Trophoblast cell (in vitro differentiated cells and primary cell): ENCODE results near the gene ZNF208.
A peak's percentile ranks its signal among the peaks of the same experiment; 100 is the strongest.

ENCODE experiments used
- DNase-seq, 2 donors: peaks; one replicate each; pipeline ENCODE4 v3.0.0-alpha.2; 2016
- H2AFZ ChIP-seq: 2 replicates; pipeline ENCODE4 v1.6.1; 2013; ENCODE audit warnings: low read length, moderate library complexity, mild to moderate bottlenecking; ENCODE audit not compliant: insufficient read depth, poor library complexity
- H2AK5ac ChIP-seq: 2 replicates; pipeline ENCODE4 v1.6.1; 2013; ENCODE audit warnings: mild to moderate bottlenecking, low read length
- H2BK120ac ChIP-seq: 2 replicates; pipeline ENCODE4 v1.6.1; 2013; ENCODE audit warnings: low read length, mild to moderate bottlenecking, moderate library complexity; ENCODE audit not compliant: insufficient read depth, poor library complexity
- H2BK12ac ChIP-seq: 2 replicates; pipeline ENCODE4 v1.6.1; 2013; ENCODE audit warnings: mild to moderate bottlenecking, low read length, moderate library complexity
- H2BK5ac ChIP-seq: 2 replicates; pipeline ENCODE4 v1.6.1; 2013; ENCODE audit warnings: low read length, low read depth, moderate library complexity, mild to moderate bottlenecking; ENCODE audit not compliant: poor library complexity
- H3K14ac ChIP-seq: 2 replicates; pipeline ENCODE4 v1.6.1; 2013; ENCODE audit warnings: mild to moderate bottlenecking, low read length
- H3K18ac ChIP-seq: 2 replicates; pipeline ENCODE4 v1.6.1; 2013; ENCODE audit warnings: mild to moderate bottlenecking, low read length
- H3K23ac ChIP-seq: 2 replicates; pipeline ENCODE4 v1.6.1; 2013; ENCODE audit warnings: low read length
- H3K27ac ChIP-seq: 2 replicates; pipeline ENCODE4 v1.5.1; 2013; ENCODE audit warnings: low read depth, mild to moderate bottlenecking, inconsistent platforms, low read length, moderate library complexity
- H3K27me3 ChIP-seq: 2 replicates; pipeline ENCODE4 v1.6.1; 2013; ENCODE audit warnings: inconsistent platforms, mild to moderate bottlenecking, low read length, moderate library complexity; ENCODE audit not compliant: insufficient read depth
- H3K36me3 ChIP-seq, 2 experiments: 1 replicate in 1 of 2; 2 replicates in 1 of 2; pipeline ENCODE4 v1.6.1; 2013; ENCODE audit warnings: low read length in 2 of 2, mild to moderate bottlenecking in 2 of 2, moderate library complexity in 1 of 2; ENCODE audit not compliant: insufficient read depth in 2 of 2, control insufficient read depth in 1 of 2
- H3K4ac ChIP-seq: 2 replicates; pipeline ENCODE4 v1.6.1; 2013; ENCODE audit warnings: low read depth, mild to moderate bottlenecking, low read length, moderate library complexity
- H3K4me1 ChIP-seq, 2 experiments: 1 replicate in 1 of 2; 2 replicates in 1 of 2; pipeline ENCODE4 v1.6.1; 2013; ENCODE audit warnings: low read length in 2 of 2, mild to moderate bottlenecking in 2 of 2, moderate library complexity in 1 of 2; ENCODE audit not compliant: insufficient read depth in 2 of 2, control insufficient read depth in 1 of 2
- H3K4me2 ChIP-seq: 2 replicates; pipeline ENCODE4 v1.6.1; 2013; ENCODE audit warnings: inconsistent platforms, mild to moderate bottlenecking, low read length, moderate library complexity
- H3K4me3 ChIP-seq: 2 replicates; pipeline ENCODE4 v1.5.1; 2013; ENCODE audit warnings: mild to moderate bottlenecking, low read depth, low read length, inconsistent platforms
- H3K79me1 ChIP-seq: one replicate; pipeline ENCODE4 v1.6.1; 2013; ENCODE audit warnings: low read length
- H3K79me2 ChIP-seq: 2 replicates; pipeline ENCODE4 v1.6.1; 2013; ENCODE audit warnings: low read length, mild to moderate bottlenecking; ENCODE audit not compliant: control insufficient read depth, insufficient read depth, poor library complexity
- H3K9ac ChIP-seq: 2 replicates; pipeline ENCODE4 v1.6.1; 2013; ENCODE audit warnings: mild to moderate bottlenecking, low read length
- H3K9me3 ChIP-seq: 2 replicates; pipeline ENCODE4 v1.6.1; 2013; ENCODE audit warnings: low read depth, mild to moderate bottlenecking, control low read depth, inconsistent platforms, low read length; ENCODE audit not compliant: insufficient read depth
- H4K12ac ChIP-seq: 2 replicates; pipeline ENCODE4 v1.6.1; 2013; ENCODE audit warnings: low read depth, mild to moderate bottlenecking, low read length, moderate library complexity
- H4K8ac ChIP-seq: 2 replicates; pipeline ENCODE4 v1.6.1; 2013; ENCODE audit warnings: low read depth, mild to moderate bottlenecking, low read length, moderate library complexity
- H4K91ac ChIP-seq: one replicate; pipeline ENCODE4 v1.6.1; 2013; ENCODE audit warnings: low read depth, mild to moderate bottlenecking, low read length, moderate library complexity
- WGBS: extraction: QIAGEN DNeasy Blood & Tissue Kit; methylation state at CpG from one replicate; pipeline ENCODE4 v1.1.7; 2013; ENCODE audit warnings: missing lambda C conversion rate; ENCODE audit not compliant: insufficient read length, insufficient coverage; ENCODE audit errors: extremely low coverage; 5-methylcytosine and 5-hydroxymethylcytosine counted together

ZNF208 gene

GRCh38 chr19:21940684-21941083, 70.1 kb downstream of the ZNF208 start:
- Histone ChIP-seq H3K36me3 (no peaks in the 10 kb centered on the region), H3K4me1 (no peaks in the 10 kb centered on the region), H3K27me3 (no peaks in the 10 kb centered on the region), H3K27ac (no peak overlapping the region), H4K91ac (no peak overlapping the region), H4K8ac (no peak overlapping the region), H3K23ac (no peak overlapping the region), H3K4ac (no peak overlapping the region), H3K4me3 (no peak overlapping the region), H2AFZ (no peak overlapping the region), H3K18ac (no peak overlapping the region), H4K12ac (no peak overlapping the region), H3K9ac (no peak overlapping the region), H3K79me2 (no peaks in the 10 kb centered on the region), H2AK5ac (no peak overlapping the region), H2BK120ac (no peak overlapping the region), H2BK5ac (no peak overlapping the region), H3K79me1 (no peaks in the 10 kb centered on the region), H2BK12ac (no peak overlapping the region), H3K4me2 (no peak overlapping the region), H3K9me3 (peaks cover 10% of the 10 kb centered on the region), H3K14ac (no peak overlapping the region)
- WGBS, result no CpG with 5 or more reads among the region's 30 CpGs
- no peak for DNase-seq

GRCh38 chr19:21934593-21934992, 76.2 kb downstream of the ZNF208 start:
- Histone ChIP-seq H3K9me3 (peaks cover 20% of the 10 kb centered on the region), H4K12ac (no peak overlapping the region), H3K9ac (no peak overlapping the region), H3K14ac (no peak overlapping the region), H3K4me2 (no peak overlapping the region), H3K4me1 (no peaks in the 10 kb centered on the region), H2AFZ (no peak overlapping the region), H3K27ac (no peak overlapping the region), H3K79me2 (no peaks in the 10 kb centered on the region), H3K36me3 (no peaks in the 10 kb centered on the region), H2BK120ac (no peak overlapping the region), H3K4me3 (no peak overlapping the region), H3K27me3 (no peaks in the 10 kb centered on the region), H4K91ac (no peak overlapping the region), H2BK12ac (no peak overlapping the region), H2BK5ac (no peak overlapping the region), H4K8ac (no peak overlapping the region), H3K18ac (no peak overlapping the region), H2AK5ac (no peak overlapping the region), H3K23ac (no peak overlapping the region), H3K79me1 (no peaks in the 10 kb centered on the region), H3K4ac (no peak overlapping the region)
- WGBS, result no CpG with 5 or more reads among the region's 4 CpGs
- no peak for DNase-seq

DNA sequence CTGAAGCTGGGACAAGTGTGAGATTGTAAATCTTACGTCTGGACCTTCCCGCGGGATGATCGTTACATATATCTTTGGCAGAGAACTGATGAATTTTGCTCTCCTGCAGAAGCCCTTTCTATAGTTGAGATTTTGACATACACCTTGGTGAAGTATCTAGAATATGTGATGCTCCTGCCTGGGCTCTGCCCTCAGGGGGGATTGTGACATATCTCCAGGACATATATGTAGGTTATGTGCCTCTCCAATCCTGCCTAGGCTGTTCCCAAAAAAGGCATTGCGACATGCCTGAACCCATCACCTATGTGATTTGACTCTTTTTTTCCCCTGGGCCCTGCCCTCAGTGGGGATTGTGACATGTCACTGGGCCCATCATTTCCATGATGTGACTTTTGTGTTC, 76.6 kb downstream of the ZNF208 start:
- no peak overlapping the region for H4K12ac ChIP-seq
- no peak overlapping the region for H3K18ac ChIP-seq

DNA sequence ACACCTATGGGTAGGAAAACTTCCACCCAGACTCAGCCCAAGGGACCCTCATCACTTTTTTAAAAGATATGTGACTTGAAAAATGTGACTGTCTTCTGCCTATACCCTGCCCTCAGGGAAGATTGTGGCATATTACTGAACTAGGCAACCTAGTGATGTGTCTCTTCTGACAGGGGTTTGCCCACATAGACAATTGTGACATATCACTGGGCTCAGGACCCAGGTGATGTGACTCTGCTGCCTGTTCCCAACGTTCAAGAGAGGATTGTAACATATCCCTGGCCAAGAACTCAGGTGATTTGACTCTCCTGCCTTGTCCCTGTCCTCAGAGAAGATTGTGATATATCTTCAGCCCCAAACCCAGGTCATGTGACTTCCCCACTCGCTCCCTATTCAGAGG, 88.5 kb downstream of the ZNF208 start:
- Histone ChIP-seq H3K27me3 (no peaks in the 10 kb centered on the region), H4K12ac (no peak overlapping the region), H3K4ac (no peak overlapping the region), H2AFZ (no peak overlapping the region), H3K79me2 (no peaks in the 10 kb centered on the region), H2BK120ac (no peak overlapping the region), H3K27ac (no peak overlapping the region), H3K9ac (no peak overlapping the region), H3K4me2 (no peak overlapping the region), H3K4me1 (no peaks in the 10 kb centered on the region), H2BK12ac (no peak overlapping the region), H3K36me3 (no peaks in the 10 kb centered on the region), H3K14ac (no peak overlapping the region), H3K79me1 (no peaks in the 10 kb centered on the region), H3K18ac (no peak overlapping the region), H3K9me3 (peaks cover 9% of the 10 kb centered on the region), H3K23ac (no peak overlapping the region), H3K4me3 (no peak overlapping the region), H4K8ac (no peak overlapping the region), H2AK5ac (no peak overlapping the region), H4K91ac (no peak overlapping the region), H2BK5ac (no peak overlapping the region)
- DNase-seq, result peak; percentile 80 to 96
- no CpG with 5 or more reads among the region's 2 CpGs for WGBS

More for the DNA sequence above, 76.6 kb downstream of the ZNF208 start:
- H3K4me2 ChIP-seq, result no peak overlapping the region
- H2BK12ac ChIP-seq, result no peak overlapping the region
- no peaks in the 10 kb centered on the region for H3K36me3 ChIP-seq
- H3K4me3 ChIP-seq, result no peak overlapping the region
- H2BK120ac ChIP-seq, result no peak overlapping the region
- no peaks in the 10 kb centered on the region for H3K79me2 ChIP-seq
- peak; percentile 73 to 95 for DNase-seq
- WGBS, result no CpG with 5 or more reads among the region's 5 CpGs
- H3K4ac ChIP-seq, result no peak overlapping the region
- no peak overlapping the region for H2BK5ac ChIP-seq
- no peaks in the 10 kb centered on the region for H3K79me1 ChIP-seq
- no peak overlapping the region for H4K8ac ChIP-seq
- no peak overlapping the region for H3K27ac ChIP-seq
- H3K9me3 ChIP-seq, result peaks cover 20% of the 10 kb centered on the region
- no peak overlapping the region for H2AK5ac ChIP-seq
- H2AFZ ChIP-seq, result no peak overlapping the region
- H3K27me3 ChIP-seq, result no peaks in the 10 kb centered on the region
- no peak overlapping the region for H4K91ac ChIP-seq
- H3K4me1 ChIP-seq, result no peaks in the 10 kb centered on the region
- H3K23ac ChIP-seq, result no peak overlapping the region
- no peak overlapping the region for H3K14ac ChIP-seq
- H3K9ac ChIP-seq, result no peak overlapping the region
